ENCODE results near the gene PRSS12. TPM values are rescaled to one million over a fixed set of nuclear protein-coding genes. Genes with fewer than 3 reads are reported as not detected.

Gene PRSS12
- total and polyA plus RNA-seq, 2 experiments from 2014 or later = 5.5 to 12.9 TPM

- no peak for TF ChIP-seq ZNF462 (CRISPR knock-in tag; IDR thresholded peaks at IDR 0.05)
- no peak for TF ChIP-seq EZH2 (IDR thresholded peaks at IDR 0.05; ENCODE audit: low read depth, unreplicated experiment)
- TF ChIP-seq ZNF331 (CRISPR knock-in tag; IDR thresholded peaks at IDR 0.05; ENCODE audit: low read depth) = no peak
- no peak for TF ChIP-seq STAT1 (IDR thresholded peaks at IDR 0.05; ENCODE audit: unreplicated experiment)
- TF ChIP-seq CTCF (conservative IDR thresholded peaks at IDR 0.05; ENCODE audit: low read depth in 2 of 2) = no peak
These were observed 61.9 kb downstream of the PRSS12 start (continued) for GRCh38 chr4:118290951-118291350.

- H3K36me3 ChIP-seq (ENCODE audit: insufficient read depth) = no peaks in the 10 kb centered on the region
- Mint-ChIP-seq H3K4me3 (no peak overlapping the region), H3K27me3 (ENCODE audit: insufficient read depth, low read depth, poor library complexity) (peaks cover 7% of the 10 kb centered on the region), H3K9me3 (no peaks in the 10 kb centered on the region), H3K36me3 (ENCODE audit: low read depth) (no peaks in the 10 kb centered on the region), H3K27ac (no peak overlapping the region), H3K4me1 (peaks cover 6% of the 10 kb centered on the region; the same call in 1 of the 3 replicates)
- H2AFZ ChIP-seq = no peak overlapping the region
- H3K27me3 ChIP-seq (ENCODE audit: insufficient read depth) = no peaks in the 10 kb centered on the region
- H3K79me2 ChIP-seq (replicated peaks; ENCODE audit: insufficient read depth) = no peaks in the 10 kb centered on the region
- H4K20me1 ChIP-seq (replicated peaks; ENCODE audit: insufficient read depth) = no peaks in the 10 kb centered on the region
- no peak overlapping the region for H3K4me2 ChIP-seq
- no peak overlapping the region for H3K4me3 ChIP-seq
- no peak overlapping the region for H3K27ac ChIP-seq (ENCODE audit: low read depth)
- ATAC-seq (no peak), DNase-seq (ENCODE audit: low spot score) (no peak)
- H3F3A ChIP-seq (replicated peaks; ENCODE audit: low read depth) = no peaks in the 10 kb centered on the region
- no peaks in the 10 kb centered on the region for H3K9me2 ChIP-seq (ENCODE audit: insufficient read depth)
- H3K4me1 ChIP-seq (ENCODE audit: insufficient read depth) = peaks cover 7% of the 10 kb centered on the region; the same call in 1 of the 2 replicates
- TF ChIP-seq NANOG (IDR thresholded peaks at IDR 0.05; ENCODE audit: borderline replicate concordance) = no peak
- TF ChIP-seq ZNF331 (CRISPR knock-in tag; IDR thresholded peaks at IDR 0.05; ENCODE audit: low read depth) = no peak
- TF ChIP-seq POLR2AphosphoS5 (IDR thresholded peaks at IDR 0.05; ENCODE audit: low read depth) = no peak
- TF ChIP-seq EZH2phosphoT487 (IDR thresholded peaks at IDR 0.05; ENCODE audit: unreplicated experiment) = no peak
- no peak for TF ChIP-seq ETS1 (IDR thresholded peaks at IDR 0.05)
- no peak for TF ChIP-seq REST (IDR thresholded peaks at IDR 0.05; ENCODE audit: unreplicated experiment)
- no peak for TF ChIP-seq CTCF (conservative IDR thresholded peaks at IDR 0.05; ENCODE audit: low read depth in 2 of 2)
- no peak for TF ChIP-seq EZH2 (IDR thresholded peaks at IDR 0.05; ENCODE audit: low read depth, unreplicated experiment)
These were observed 63.0 kb downstream of the PRSS12 start for GRCh38 chr4:118289794-118290193.

All from GM23338 (cell line).